IMR-90 (cell line): ENCODE data around the gene RAD51B.

Experiments
- CEBPB ChIP-seq: IDR thresholded peaks from 2 replicates; pipeline ENCODE4 v1.6.1; 2012; ENCODE audit warnings: low read depth, low read length, improper control_type of control experiment
- NFE2L2 ChIP-seq: fragments of 150-350 bp; IDR thresholded peaks from 2 replicates; pipeline ENCODE4 v1.6.1; 2016; ENCODE audit warnings: low read depth, mild to moderate bottlenecking, low read length
- POLR2A ChIP-seq: IDR thresholded peaks from 2 replicates; pipeline ENCODE4 v1.6.1; 2012; ENCODE audit warnings: mild to moderate bottlenecking, low read depth, low read length
- RAD21 ChIP-seq: IDR thresholded peaks from 2 replicates; pipeline ENCODE4 v1.6.1; 2012; ENCODE audit warnings: low read length, improper control_type of control experiment
- SMC3 ChIP-seq: fragments of 150-350 bp; IDR thresholded peaks from 2 replicates; pipeline ENCODE4 v1.6.1; 2016; ENCODE audit warnings: low read depth, mild to moderate bottlenecking, antibody characterized with exemption, low read length, moderate library complexity
- TF ChIP-seq, protein P1 (sequence below): conservative IDR thresholded peaks from 2 replicates; pipeline ENCODE4 v1.5.1; 2012; ENCODE audit warnings: mild to moderate bottlenecking, low read depth, low read length, improper control_type of control experiment
- TF ChIP-seq, protein P2 (sequence below): fragments of 150-350 bp; IDR thresholded peaks from 2 replicates; pipeline ENCODE4 v1.6.1; 2017; ENCODE audit warnings: mild to moderate bottlenecking, antibody characterized with exemption, low read length, low read depth

DNA sequence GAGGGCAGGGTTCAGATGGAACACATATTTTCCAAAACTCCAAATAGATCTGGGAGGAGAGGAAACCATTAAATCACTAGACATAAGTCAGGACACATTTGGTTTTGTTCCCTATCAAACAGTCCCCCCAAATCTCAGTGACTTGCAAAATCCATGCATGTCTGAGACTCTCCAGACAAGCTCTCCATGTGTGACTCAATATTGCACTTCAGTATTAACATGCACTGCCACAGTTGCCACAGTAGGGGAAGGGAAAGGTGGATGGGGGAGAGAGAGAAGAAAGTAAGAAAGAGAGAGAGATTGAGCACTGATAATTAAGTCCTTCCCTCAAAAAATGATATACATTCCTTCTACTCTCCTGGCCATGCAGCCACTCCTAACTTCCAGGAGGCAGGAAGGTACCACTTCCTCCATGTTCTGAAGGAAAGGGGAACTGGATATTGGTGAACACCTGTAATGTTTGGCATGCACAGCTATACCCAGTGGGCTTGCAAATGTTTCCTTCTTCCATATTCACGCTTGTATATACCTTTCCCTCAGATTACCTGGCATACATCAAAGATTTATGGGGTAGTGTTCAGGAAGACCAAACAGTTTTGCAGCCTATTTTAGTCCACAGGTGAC, 663.3 kb downstream of the RAD51B start:
- TF ChIP-seq, protein P1, sequence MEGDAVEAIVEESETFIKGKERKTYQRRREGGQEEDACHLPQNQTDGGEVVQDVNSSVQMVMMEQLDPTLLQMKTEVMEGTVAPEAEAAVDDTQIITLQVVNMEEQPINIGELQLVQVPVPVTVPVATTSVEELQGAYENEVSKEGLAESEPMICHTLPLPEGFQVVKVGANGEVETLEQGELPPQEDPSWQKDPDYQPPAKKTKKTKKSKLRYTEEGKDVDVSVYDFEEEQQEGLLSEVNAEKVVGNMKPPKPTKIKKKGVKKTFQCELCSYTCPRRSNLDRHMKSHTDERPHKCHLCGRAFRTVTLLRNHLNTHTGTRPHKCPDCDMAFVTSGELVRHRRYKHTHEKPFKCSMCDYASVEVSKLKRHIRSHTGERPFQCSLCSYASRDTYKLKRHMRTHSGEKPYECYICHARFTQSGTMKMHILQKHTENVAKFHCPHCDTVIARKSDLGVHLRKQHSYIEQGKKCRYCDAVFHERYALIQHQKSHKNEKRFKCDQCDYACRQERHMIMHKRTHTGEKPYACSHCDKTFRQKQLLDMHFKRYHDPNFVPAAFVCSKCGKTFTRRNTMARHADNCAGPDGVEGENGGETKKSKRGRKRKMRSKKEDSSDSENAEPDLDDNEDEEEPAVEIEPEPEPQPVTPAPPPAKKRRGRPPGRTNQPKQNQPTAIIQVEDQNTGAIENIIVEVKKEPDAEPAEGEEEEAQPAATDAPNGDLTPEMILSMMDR: no peak
- TF ChIP-seq POLR2A (no peak), CEBPB (no peak), SMC3 (no peak), RAD21 (no peak), NFE2L2 (no peak)
- TF ChIP-seq, protein P2, sequence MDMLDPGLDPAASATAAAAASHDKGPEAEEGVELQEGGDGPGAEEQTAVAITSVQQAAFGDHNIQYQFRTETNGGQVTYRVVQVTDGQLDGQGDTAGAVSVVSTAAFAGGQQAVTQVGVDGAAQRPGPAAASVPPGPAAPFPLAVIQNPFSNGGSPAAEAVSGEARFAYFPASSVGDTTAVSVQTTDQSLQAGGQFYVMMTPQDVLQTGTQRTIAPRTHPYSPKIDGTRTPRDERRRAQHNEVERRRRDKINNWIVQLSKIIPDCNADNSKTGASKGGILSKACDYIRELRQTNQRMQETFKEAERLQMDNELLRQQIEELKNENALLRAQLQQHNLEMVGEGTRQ: no peak
